GM23338 (cell line): ENCODE measurements around the gene CKM. TPM values are rescaled to one million over a fixed set of nuclear protein-coding genes. Genes with fewer than 3 reads are reported as not detected.
A peak's percentile ranks its signal among the peaks of the same experiment; 100 is the strongest.

Experiments used
- ATAC-seq: fragments of 200-7000 bp; cut with Tn5 transposase; 3 replicates; pipeline ENCODE4 v1.9.1; 2020
- DNase-seq: peaks from one replicate; pipeline ENCODE4 v3.0.0-alpha.2; 2015; ENCODE audit warnings: low spot score
- H2AFZ ChIP-seq: fragments of 200-600 bp; sonication (generic); 2 replicates; pipeline ENCODE4 v1.8.0; 2016; ENCODE audit warnings: antibody characterized with exemption, mild to moderate bottlenecking, moderate library complexity
- H3F3A ChIP-seq: fragments of 200-600 bp; sonication (generic); replicated peaks from 2 replicates; pipeline ENCODE4 v1.8.0; 2017; ENCODE audit warnings: antibody characterized with exemption, mixed run types, low read depth
- H3K27ac ChIP-seq: fragments of 200-600 bp; sonication (generic); 2 replicates; pipeline ENCODE4 v1.6.1; 2016; ENCODE audit warnings: low read depth
- H3K27me3 ChIP-seq: fragments of 200-600 bp; sonication (generic); 2 replicates; pipeline ENCODE4 v1.8.0; 2016; ENCODE audit warnings: mild to moderate bottlenecking, mixed run types, moderate library complexity; ENCODE audit not compliant: insufficient read depth
- H3K36me3 ChIP-seq: fragments of 200-600 bp; sonication (generic); 2 replicates; pipeline ENCODE4 v1.8.0; 2016; ENCODE audit warnings: mild to moderate bottlenecking; ENCODE audit not compliant: insufficient read depth
- H3K4me1 ChIP-seq: fragments of 200-600 bp; sonication (generic); 2 replicates; pipeline ENCODE4 v1.8.0; 2016; ENCODE audit warnings: mild to moderate bottlenecking, moderate library complexity; ENCODE audit not compliant: insufficient read depth
- H3K4me2 ChIP-seq: fragments of 200-600 bp; sonication (generic); 2 replicates; pipeline ENCODE4 v1.7.1; 2017; ENCODE audit warnings: mixed run types
- H3K4me3 ChIP-seq: fragments of 200-600 bp; sonication (generic); 2 replicates; pipeline ENCODE4 v1.6.1; 2016; ENCODE audit warnings: mixed run types
- H3K79me2 ChIP-seq: fragments of 200-600 bp; sonication (generic); replicated peaks from 2 replicates; pipeline ENCODE4 v1.8.0; 2017; ENCODE audit warnings: mild to moderate bottlenecking; ENCODE audit not compliant: insufficient read depth
- H3K9me2 ChIP-seq: fragments of 200-600 bp; sonication (generic); 2 replicates; pipeline ENCODE4 v1.8.0; 2017; ENCODE audit not compliant: insufficient read depth
- H4K20me1 ChIP-seq: fragments of 200-600 bp; sonication (generic); replicated peaks from 2 replicates; pipeline ENCODE4 v1.8.0; 2017; ENCODE audit warnings: mild to moderate bottlenecking; ENCODE audit not compliant: insufficient read depth
- H3K27ac Mint-ChIP-seq: 2 replicates; pipeline ENCODE4 v1.8.0; 2020; ENCODE audit warnings: inconsistent platforms, mild to moderate bottlenecking, moderate library complexity, mixed read lengths
- H3K27me3 Mint-ChIP-seq: 3 replicates; pipeline ENCODE4 v1.8.0; 2022; ENCODE audit warnings: low read depth, mild to moderate bottlenecking, moderate library complexity, mixed read lengths, inconsistent platforms; ENCODE audit not compliant: insufficient read depth, poor library complexity
- H3K36me3 Mint-ChIP-seq: 3 replicates; pipeline ENCODE4 v1.8.0; 2021; ENCODE audit warnings: low read depth, mild to moderate bottlenecking, inconsistent platforms, moderate library complexity, mixed read lengths
- H3K4me1 Mint-ChIP-seq: 3 replicates; pipeline ENCODE4 v1.8.0; 2020; ENCODE audit warnings: mild to moderate bottlenecking, inconsistent platforms, mixed read lengths
- H3K4me3 Mint-ChIP-seq: 3 replicates; pipeline ENCODE4 v1.8.0; 2021; ENCODE audit warnings: moderate library complexity, mild to moderate bottlenecking, inconsistent platforms, mixed read lengths
- H3K9me3 Mint-ChIP-seq: 3 replicates; pipeline ENCODE4 v1.8.0; 2020; ENCODE audit warnings: moderate library complexity, mild to moderate bottlenecking, inconsistent platforms, mixed read lengths
- CREB1 ChIP-seq: fragments of 250-450 bp; sonication (Bioruptor Pico); IDR thresholded peaks from 2 replicates; pipeline ENCODE4 v1.5.0; 2020; ENCODE audit warnings: low read depth, mild to moderate bottlenecking, moderate library complexity
- EZH2 ChIP-seq: fragments of 200-600 bp; sonication (generic); IDR thresholded peaks from one replicate; pipeline ENCODE4 v1.8.0; 2017; ENCODE audit warnings: antibody characterized with exemption, mild to moderate bottlenecking, low read depth; ENCODE audit not compliant: unreplicated experiment
- EZH2phosphoT487 ChIP-seq: fragments of 200-600 bp; sonication (generic); IDR thresholded peaks from one replicate; pipeline ENCODE4 v1.8.1; 2018; ENCODE audit warnings: antibody characterized with exemption; ENCODE audit not compliant: unreplicated experiment
- JUNB ChIP-seq: IDR thresholded peaks from one replicate; pipeline ENCODE4 v1.6.1; 2016; ENCODE audit warnings: antibody characterized with exemption; ENCODE audit not compliant: unreplicated experiment
- NANOG ChIP-seq: IDR thresholded peaks from 2 replicates; pipeline ENCODE4 v1.6.1; 2016; ENCODE audit warnings: antibody characterized with exemption, borderline replicate concordance
- POLR2AphosphoS5 ChIP-seq: IDR thresholded peaks from 2 replicates; pipeline ENCODE4 v1.6.1; 2016; ENCODE audit warnings: antibody characterized with exemption, low read depth
- REST ChIP-seq: IDR thresholded peaks from one replicate; pipeline ENCODE4 v1.6.1; 2018; ENCODE audit warnings: antibody characterized with exemption; ENCODE audit not compliant: unreplicated experiment
- STAT1 ChIP-seq: IDR thresholded peaks from one replicate; pipeline ENCODE4 v1.6.1; 2016; ENCODE audit warnings: antibody characterized with exemption; ENCODE audit not compliant: unreplicated experiment
- ZNF114 ChIP-seq: fragments of 250-450 bp; sonication (Bioruptor Pico); IDR thresholded peaks from 2 replicates; pipeline ENCODE4 v1.5.0; 2020; ENCODE audit warnings: mild to moderate bottlenecking, moderate library complexity
- ZNF331 ChIP-seq: fragments of 250-450 bp; sonication (Bioruptor Pico); IDR thresholded peaks from 2 replicates; pipeline ENCODE4 v1.5.0; 2020; ENCODE audit warnings: low read depth, mild to moderate bottlenecking, moderate library complexity
- ZNF462 ChIP-seq: fragments of 250-450 bp; sonication (Bioruptor Pico); IDR thresholded peaks from 2 replicates; pipeline ENCODE4 v1.5.0; 2020; ENCODE audit warnings: mild to moderate bottlenecking, moderate library complexity
- polyA plus RNA-seq: library from polyadenylated mRNA; unstranded; fragments of >200 nt; fragmentation: Nextera tagmentation; extraction: Ambion mirVana; gene quantifications from 2 replicates; pipeline ENCODE4 v1.2.1, GENCODE V29; 2016
- total RNA-seq: library from RNA; depleted of rRNA; stranded (reverse); fragments of >200 nt; shearing (Covaris generic); gene quantifications from 2 replicates; pipeline ENCODE4 v1.2.3, GENCODE V29; 2014
- TF ChIP-seq, protein P1 (sequence below), 2 experiments: fragments of 200-600 bp in 1 of 2; sonication (generic) in 1 of 2; conservative IDR thresholded peaks; 2 replicates each; pipeline versions ENCODE4 v1.5.1 to v1.6.1; 2016 to 2017; ENCODE audit warnings: antibody characterized with exemption in 2 of 2, low read depth in 2 of 2, mild to moderate bottlenecking in 2 of 2, moderate library complexity in 1 of 2
- TF ChIP-seq, protein P2 (sequence below): IDR thresholded peaks from 2 replicates; pipeline ENCODE4 v1.6.1; 2016; ENCODE audit warnings: antibody characterized with exemption

CKM gene
- total and polyA plus RNA-seq, 2 experiments from 2014 or later: not detected

GRCh38 chr19:45306518-45307027 lies 16.1 kb downstream of the CKM start:
- H3K4me1 ChIP-seq: no peaks in the 10 kb centered on the region
- H3K79me2 ChIP-seq: no peaks in the 10 kb centered on the region
- H3K4me3 ChIP-seq: no peak overlapping the region
- no peaks in the 10 kb centered on the region for H4K20me1 ChIP-seq
- H3K27ac ChIP-seq: no peak overlapping the region
- peaks cover 5% of the 10 kb centered on the region; the same call in 1 of the 2 replicates for H3F3A ChIP-seq
- Mint-ChIP-seq H3K4me1 (no peaks in the 10 kb centered on the region; the same call in 2 of the 3 replicates), H3K36me3 (no peaks in the 10 kb centered on the region), H3K9me3 (peaks cover 4% of the 10 kb centered on the region; the same call in 1 of the 3 replicates), H3K4me3 (no peak overlapping the region), H3K27me3 (peaks cover 16% of the 10 kb centered on the region), H3K27ac (no peak overlapping the region)
- peaks cover 23% of the 10 kb centered on the region for H3K27me3 ChIP-seq
- peak; percentile 68 for ATAC-seq
- no peak for TF ChIP-seq ZNF114
- TF ChIP-seq, protein P1, sequence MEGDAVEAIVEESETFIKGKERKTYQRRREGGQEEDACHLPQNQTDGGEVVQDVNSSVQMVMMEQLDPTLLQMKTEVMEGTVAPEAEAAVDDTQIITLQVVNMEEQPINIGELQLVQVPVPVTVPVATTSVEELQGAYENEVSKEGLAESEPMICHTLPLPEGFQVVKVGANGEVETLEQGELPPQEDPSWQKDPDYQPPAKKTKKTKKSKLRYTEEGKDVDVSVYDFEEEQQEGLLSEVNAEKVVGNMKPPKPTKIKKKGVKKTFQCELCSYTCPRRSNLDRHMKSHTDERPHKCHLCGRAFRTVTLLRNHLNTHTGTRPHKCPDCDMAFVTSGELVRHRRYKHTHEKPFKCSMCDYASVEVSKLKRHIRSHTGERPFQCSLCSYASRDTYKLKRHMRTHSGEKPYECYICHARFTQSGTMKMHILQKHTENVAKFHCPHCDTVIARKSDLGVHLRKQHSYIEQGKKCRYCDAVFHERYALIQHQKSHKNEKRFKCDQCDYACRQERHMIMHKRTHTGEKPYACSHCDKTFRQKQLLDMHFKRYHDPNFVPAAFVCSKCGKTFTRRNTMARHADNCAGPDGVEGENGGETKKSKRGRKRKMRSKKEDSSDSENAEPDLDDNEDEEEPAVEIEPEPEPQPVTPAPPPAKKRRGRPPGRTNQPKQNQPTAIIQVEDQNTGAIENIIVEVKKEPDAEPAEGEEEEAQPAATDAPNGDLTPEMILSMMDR (conservative IDR thresholded peaks at IDR 0.05; ENCODE audit: low read depth in 2 of 2): no peak
- no peak for TF ChIP-seq NANOG
- no peak for TF ChIP-seq CREB1 (CRISPR knock-in tag)
- TF ChIP-seq, protein P2, sequence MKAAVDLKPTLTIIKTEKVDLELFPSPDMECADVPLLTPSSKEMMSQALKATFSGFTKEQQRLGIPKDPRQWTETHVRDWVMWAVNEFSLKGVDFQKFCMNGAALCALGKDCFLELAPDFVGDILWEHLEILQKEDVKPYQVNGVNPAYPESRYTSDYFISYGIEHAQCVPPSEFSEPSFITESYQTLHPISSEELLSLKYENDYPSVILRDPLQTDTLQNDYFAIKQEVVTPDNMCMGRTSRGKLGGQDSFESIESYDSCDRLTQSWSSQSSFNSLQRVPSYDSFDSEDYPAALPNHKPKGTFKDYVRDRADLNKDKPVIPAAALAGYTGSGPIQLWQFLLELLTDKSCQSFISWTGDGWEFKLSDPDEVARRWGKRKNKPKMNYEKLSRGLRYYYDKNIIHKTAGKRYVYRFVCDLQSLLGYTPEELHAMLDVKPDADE: no peak
- TF ChIP-seq REST: no peak
- no peak for TF ChIP-seq POLR2AphosphoS5
- TF ChIP-seq JUNB: no peak
- no peak for TF ChIP-seq ZNF331 (CRISPR knock-in tag)
- no peak for TF ChIP-seq STAT1
- TF ChIP-seq EZH2phosphoT487: no peak
- TF ChIP-seq ZNF462 (CRISPR knock-in tag): no peak
- TF ChIP-seq EZH2: no peak
- DNase-seq: peak; percentile 70
- no peak overlapping the region for H2AFZ ChIP-seq
- H3K4me2 ChIP-seq: no peak overlapping the region
- H3K9me2 ChIP-seq: no peaks in the 10 kb centered on the region
- H3K36me3 ChIP-seq: no peaks in the 10 kb centered on the region
